Bronchial epithelial cell (primary cell): ENCODE measurements around the gene CACNA1H. TPM values are rescaled to one million over a fixed set of nuclear protein-coding genes. Genes with fewer than 3 reads are reported as not detected.

Source experiments
- DNase-seq: peaks from one replicate; pipeline ENCODE4 v3.0.0-alpha.2; 2010; ENCODE audit warnings: low read depth
- FAIRE-seq: peaks from 2 replicates; lab custom pipeline; 2011; peaks lifted over from hg19 to GRCh38; lab: Jason Lieb, UNC
- H3K27me3 ChIP-seq: 2 replicates; pipeline ENCODE4 v1.5.1; 2011; ENCODE audit warnings: low read length; ENCODE audit not compliant: control insufficient read depth, insufficient read depth
- H3K36me3 ChIP-seq: 2 replicates; pipeline ENCODE4 v1.5.1; 2011; ENCODE audit warnings: low read length; ENCODE audit not compliant: control insufficient read depth, insufficient read depth
- H3K4me3 ChIP-seq: 2 replicates; pipeline ENCODE4 v1.5.1; 2011; ENCODE audit warnings: mild to moderate bottlenecking, low read depth, low read length, control low read depth
- total RNA-seq: library from RNA; depleted of rRNA; stranded (reverse); fragments of >200 nt; gene quantifications from 2 replicates; pipeline ENCODE4 v1.2.1, GENCODE V29; 2014
- TF ChIP-seq, protein P1 (sequence below): IDR thresholded peaks from 2 replicates; pipeline ENCODE4 v1.5.1; 2011; ENCODE audit warnings: mild to moderate bottlenecking, moderate library complexity, low read length, control low read depth, inconsistent platforms; ENCODE audit not compliant: insufficient read depth, severe bottlenecking

CACNA1H gene
- total RNA-seq, 1 donor from 2014 or later = not detected

GRCh38 chr16:1144476-1145382 lies 8.2 kb upstream of the CACNA1H start:
- no peak overlapping the region for H3K4me3 ChIP-seq
- TF ChIP-seq, protein P1, sequence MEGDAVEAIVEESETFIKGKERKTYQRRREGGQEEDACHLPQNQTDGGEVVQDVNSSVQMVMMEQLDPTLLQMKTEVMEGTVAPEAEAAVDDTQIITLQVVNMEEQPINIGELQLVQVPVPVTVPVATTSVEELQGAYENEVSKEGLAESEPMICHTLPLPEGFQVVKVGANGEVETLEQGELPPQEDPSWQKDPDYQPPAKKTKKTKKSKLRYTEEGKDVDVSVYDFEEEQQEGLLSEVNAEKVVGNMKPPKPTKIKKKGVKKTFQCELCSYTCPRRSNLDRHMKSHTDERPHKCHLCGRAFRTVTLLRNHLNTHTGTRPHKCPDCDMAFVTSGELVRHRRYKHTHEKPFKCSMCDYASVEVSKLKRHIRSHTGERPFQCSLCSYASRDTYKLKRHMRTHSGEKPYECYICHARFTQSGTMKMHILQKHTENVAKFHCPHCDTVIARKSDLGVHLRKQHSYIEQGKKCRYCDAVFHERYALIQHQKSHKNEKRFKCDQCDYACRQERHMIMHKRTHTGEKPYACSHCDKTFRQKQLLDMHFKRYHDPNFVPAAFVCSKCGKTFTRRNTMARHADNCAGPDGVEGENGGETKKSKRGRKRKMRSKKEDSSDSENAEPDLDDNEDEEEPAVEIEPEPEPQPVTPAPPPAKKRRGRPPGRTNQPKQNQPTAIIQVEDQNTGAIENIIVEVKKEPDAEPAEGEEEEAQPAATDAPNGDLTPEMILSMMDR = no peak
- FAIRE-seq (no peak), DNase-seq (no peak)
- H3K36me3 ChIP-seq = no peaks in the 10 kb centered on the region
- no peaks in the 10 kb centered on the region for H3K27me3 ChIP-seq

GRCh38 chr16:1145383-1146100 lies 7.4 kb upstream of the CACNA1H start:
- no peaks in the 10 kb centered on the region for H3K27me3 ChIP-seq
- FAIRE-seq (no peak), DNase-seq (no peak)
- no peaks in the 10 kb centered on the region for H3K36me3 ChIP-seq
- H3K4me3 ChIP-seq = no peak overlapping the region
- TF ChIP-seq, protein P1 = no peak

DNA sequence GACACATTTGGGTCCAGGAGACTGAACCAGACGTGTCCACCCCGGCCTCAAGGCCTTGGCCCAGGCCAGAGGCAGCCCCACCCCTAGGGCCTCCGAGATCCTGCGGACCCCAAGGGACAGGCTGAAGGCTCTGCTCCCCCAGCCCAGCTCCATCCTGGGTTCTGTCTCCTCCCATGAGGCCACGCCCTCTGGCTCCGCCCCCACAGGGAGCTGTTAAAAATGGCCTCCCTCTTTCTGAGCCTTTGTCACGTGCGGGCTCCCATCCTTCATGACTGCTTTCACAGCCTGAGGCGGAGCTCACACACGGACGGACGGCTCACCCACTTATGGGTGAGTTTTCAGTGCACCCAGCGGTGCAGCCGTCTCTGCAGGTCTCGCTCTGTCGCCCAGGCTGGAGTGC lies 6.5 kb upstream of the CACNA1H start:
- no peak overlapping the region for H3K4me3 ChIP-seq
- FAIRE-seq (no peak), DNase-seq (no peak)
- no peaks in the 10 kb centered on the region for H3K27me3 ChIP-seq
- no peaks in the 10 kb centered on the region for H3K36me3 ChIP-seq
- TF ChIP-seq, protein P1 = no peak

DNA sequence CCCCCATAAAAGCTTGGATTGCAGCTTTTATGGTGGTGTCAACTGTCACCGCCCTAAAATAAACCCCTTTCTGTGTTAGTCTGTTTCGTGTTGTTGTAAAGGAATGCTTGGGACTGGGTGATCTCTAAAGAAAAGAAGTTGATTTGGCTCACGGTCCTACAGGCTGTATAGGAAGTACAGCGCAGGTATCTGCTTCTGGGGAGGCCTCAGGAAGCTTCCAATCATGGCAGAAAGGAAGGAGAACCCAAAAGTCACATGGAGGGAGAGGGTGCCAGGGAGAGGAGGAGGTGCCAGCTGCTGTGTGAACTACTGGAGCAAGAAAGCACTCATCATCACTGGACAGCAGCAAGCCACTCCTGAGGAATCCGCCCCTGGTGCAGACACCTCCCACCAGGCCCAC lies 5.9 kb upstream of the CACNA1H start:
- TF ChIP-seq, protein P1 = no peak
- H3K36me3 ChIP-seq = no peaks in the 10 kb centered on the region
- DNase-seq (no peak), FAIRE-seq (no peak)
- H3K27me3 ChIP-seq = no peaks in the 10 kb centered on the region
- no peak overlapping the region for H3K4me3 ChIP-seq

DNA sequence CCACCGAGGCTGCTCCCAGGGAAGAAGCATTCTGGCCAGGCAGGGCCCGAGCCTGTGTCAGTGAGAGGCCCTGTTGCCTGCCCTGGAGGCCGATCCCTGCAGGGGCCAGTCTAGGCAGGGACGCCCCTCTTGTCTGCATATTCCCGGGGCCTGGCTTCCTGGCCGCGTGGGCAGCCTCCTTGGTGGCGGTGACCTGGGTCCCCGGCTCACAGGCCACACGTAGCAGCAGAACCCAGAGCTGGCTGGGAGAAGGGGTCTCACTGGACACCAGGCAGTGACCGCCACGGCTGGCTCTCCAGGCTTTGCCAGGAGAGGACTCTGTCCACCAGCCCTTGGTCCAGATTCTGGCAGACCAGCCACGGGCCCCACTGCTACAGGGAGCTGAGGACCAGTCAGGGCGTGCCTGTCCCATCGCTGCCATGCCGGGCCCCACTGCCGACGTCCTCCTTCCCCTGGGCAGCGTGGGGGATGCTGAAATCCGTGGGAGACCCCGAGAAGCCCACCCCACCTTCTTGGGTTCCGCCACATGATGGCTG lies 3.7 kb upstream of the CACNA1H start:
- Histone ChIP-seq H3K27me3 (peaks cover under 1% of the 10 kb centered on the region), H3K36me3 (no peaks in the 10 kb centered on the region), H3K4me3 (no peak overlapping the region)
- TF ChIP-seq, protein P1 = no peak
- FAIRE-seq (no peak), DNase-seq (no peak)
